ENCODE results near the gene SSH2.
"Not testable (repeated sequence)": the region's sequence is repeated elsewhere in the genome, so short reads cannot be mapped to it uniquely, and the experiment has no call there.

Gene SSH2

GRCh38 chr17:29734640-29735039 is 195.4 kb downstream of the SSH2 start:
- no peak for DNase-seq (ENCODE audit: low spot score)

- DNase-seq (ENCODE audit: low spot score) = no peak
These were observed 196.9 kb downstream of the SSH2 start for GRCh38 chr17:29733166-29733565.

- no peak for DNase-seq (ENCODE audit: low spot score)
These were observed 197.4 kb downstream of the SSH2 start for GRCh38 chr17:29732613-29733012.

- DNase-seq (ENCODE audit: low spot score) = no peak
These were observed 197.8 kb downstream of the SSH2 start for GRCh38 chr17:29732209-29732608.

- no peak for DNase-seq (ENCODE audit: low spot score)
These were observed 198.5 kb downstream of the SSH2 start for GRCh38 chr17:29731589-29731929.

GRCh38 chr17:29728490-29728889 is 201.5 kb downstream of the SSH2 start:
- DNase-seq (ENCODE audit: low spot score) = no peak

- peak; percentile 33 for DNase-seq (ENCODE audit: low spot score)
These were observed 203.2 kb downstream of the SSH2 start for GRCh38 chr17:29726715-29727252.

GRCh38 chr17:29725408-29725807 is 204.6 kb downstream of the SSH2 start:
- DNase-seq (ENCODE audit: low spot score) = not testable (repeated sequence)

- no peak for DNase-seq (ENCODE audit: low spot score)
These were observed 206.6 kb downstream of the SSH2 start for GRCh38 chr17:29723278-29724047.

GRCh38 chr17:29722411-29723198 is 207.4 kb downstream of the SSH2 start:
- no peak for DNase-seq (ENCODE audit: low spot score)

GRCh38 chr17:29720551-29720950 is 209.5 kb downstream of the SSH2 start:
- no peak for DNase-seq (ENCODE audit: low spot score)

GRCh38 chr17:29719469-29719868 is 210.6 kb downstream of the SSH2 start:
- no peak for DNase-seq (ENCODE audit: low spot score)

- no peak for DNase-seq (ENCODE audit: low spot score)
These were observed 211.5 kb downstream of the SSH2 start for GRCh38 chr17:29718446-29719039.

- DNase-seq (ENCODE audit: low spot score) = no peak
These were observed 212.2 kb downstream of the SSH2 start for GRCh38 chr17:29717817-29718216.

- DNase-seq (ENCODE audit: low spot score) = no peak
These were observed 213.5 kb downstream of the SSH2 start for GRCh38 chr17:29716566-29716965.

GRCh38 chr17:29715680-29716079 is 214.3 kb downstream of the SSH2 start:
- no peak for DNase-seq (ENCODE audit: low spot score)

- no peak for DNase-seq (ENCODE audit: low spot score)
These were observed 215.9 kb downstream of the SSH2 start for GRCh38 chr17:29714146-29714545.

GRCh38 chr17:29713626-29714025 is 216.4 kb downstream of the SSH2 start:
- DNase-seq (ENCODE audit: low spot score) = no peak

- DNase-seq (ENCODE audit: low spot score) = no peak
These were observed 218.2 kb downstream of the SSH2 start for GRCh38 chr17:29711588-29712385.

- DNase-seq (ENCODE audit: low spot score) = no peak
These were observed 219.1 kb downstream of the SSH2 start for GRCh38 chr17:29710891-29711418.

GRCh38 chr17:29710520-29710884 is 219.5 kb downstream of the SSH2 start:
- no peak for DNase-seq (ENCODE audit: low spot score)

Measured in activated CD4-positive, alpha-beta T cell treated with anti-CD3 and anti-CD28 coated beads, Interleukin-2, Interleukin-4, amounts not matched to agents 100 ng/mL and 50 ng/mL, durations not matched to agents 16 hours and 8 hours (primary cell).